NB4 (cell line): ENCODE measurements around the gene LYG1.

Source experiments
- POLR2A ChIP-seq: IDR thresholded peaks from 2 replicates; pipeline ENCODE4 v1.6.1; 2011; ENCODE audit warnings: mild to moderate bottlenecking; ENCODE audit not compliant: insufficient read length; ENCODE audit errors: extremely low read depth
- TF ChIP-seq, protein P1 (sequence below): IDR thresholded peaks from one replicate; pipeline ENCODE4 v1.5.1; 2012; ENCODE audit warnings: low read depth, low read length

DNA sequence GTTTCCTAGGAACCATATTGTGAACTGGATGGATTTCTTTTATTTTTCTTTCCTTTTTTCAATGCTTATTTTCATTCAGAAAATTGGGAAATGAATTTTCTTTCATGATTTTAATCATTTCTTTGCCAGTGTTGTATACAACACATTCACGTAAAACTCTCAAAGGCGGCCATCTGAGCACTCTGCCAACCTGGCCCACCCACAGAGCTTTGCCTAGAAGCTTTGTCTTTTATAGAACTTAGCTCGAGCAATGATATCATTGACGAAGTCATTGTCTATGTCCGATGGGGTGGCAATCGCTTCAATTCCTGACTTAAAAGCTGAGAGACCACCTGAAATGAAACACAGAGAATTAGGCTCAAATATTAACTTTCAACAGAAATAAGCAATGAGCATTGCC lies 58.8 kb downstream of the LYG1 start:
- no peak for TF ChIP-seq POLR2A
- TF ChIP-seq, protein P1, sequence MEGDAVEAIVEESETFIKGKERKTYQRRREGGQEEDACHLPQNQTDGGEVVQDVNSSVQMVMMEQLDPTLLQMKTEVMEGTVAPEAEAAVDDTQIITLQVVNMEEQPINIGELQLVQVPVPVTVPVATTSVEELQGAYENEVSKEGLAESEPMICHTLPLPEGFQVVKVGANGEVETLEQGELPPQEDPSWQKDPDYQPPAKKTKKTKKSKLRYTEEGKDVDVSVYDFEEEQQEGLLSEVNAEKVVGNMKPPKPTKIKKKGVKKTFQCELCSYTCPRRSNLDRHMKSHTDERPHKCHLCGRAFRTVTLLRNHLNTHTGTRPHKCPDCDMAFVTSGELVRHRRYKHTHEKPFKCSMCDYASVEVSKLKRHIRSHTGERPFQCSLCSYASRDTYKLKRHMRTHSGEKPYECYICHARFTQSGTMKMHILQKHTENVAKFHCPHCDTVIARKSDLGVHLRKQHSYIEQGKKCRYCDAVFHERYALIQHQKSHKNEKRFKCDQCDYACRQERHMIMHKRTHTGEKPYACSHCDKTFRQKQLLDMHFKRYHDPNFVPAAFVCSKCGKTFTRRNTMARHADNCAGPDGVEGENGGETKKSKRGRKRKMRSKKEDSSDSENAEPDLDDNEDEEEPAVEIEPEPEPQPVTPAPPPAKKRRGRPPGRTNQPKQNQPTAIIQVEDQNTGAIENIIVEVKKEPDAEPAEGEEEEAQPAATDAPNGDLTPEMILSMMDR = no peak
